Daoy (cell line): ENCODE data around the gene VMP1. TPM values are rescaled to one million over a fixed set of nuclear protein-coding genes. Genes with fewer than 3 reads are reported as not detected.
"Not testable (repeated sequence)": the region's sequence is repeated elsewhere in the genome, so short reads cannot be mapped to it uniquely, and the experiment has no call there.

Experiments used
- DNase-seq: peaks from one replicate; pipeline ENCODE4 v3.0.0-alpha.2; 2015; ENCODE audit warnings: low read depth
- total RNA-seq: library from RNA; depleted of rRNA; stranded (reverse); fragments of >200 nt; shearing (Covaris generic); gene quantifications from 2 replicates; pipeline ENCODE4 v1.2.3, GENCODE V29; 2014

VMP1 gene
- total RNA-seq, 1 experiment from 2014 or later, result 212 TPM

DNA sequence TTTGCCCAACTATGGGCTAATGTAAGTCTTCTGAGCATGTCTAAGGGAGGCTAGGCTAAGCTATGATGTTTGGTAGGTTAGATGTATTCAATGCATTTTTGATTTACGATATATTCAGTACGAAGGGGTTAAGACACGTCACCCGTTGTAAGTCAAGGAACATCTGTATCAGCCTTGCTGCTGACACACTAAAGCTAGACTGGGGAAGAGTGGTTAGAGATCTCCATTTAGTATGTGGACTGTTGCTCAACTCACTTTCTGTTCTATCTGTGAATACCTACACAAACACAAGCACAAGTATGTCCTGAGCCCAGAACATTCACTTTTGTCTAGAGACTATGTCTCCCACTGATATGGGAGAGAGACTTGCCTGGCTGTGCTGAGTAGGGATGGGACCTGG is 71.5 kb downstream of the VMP1 start:
- DNase-seq, result no peak

DNA sequence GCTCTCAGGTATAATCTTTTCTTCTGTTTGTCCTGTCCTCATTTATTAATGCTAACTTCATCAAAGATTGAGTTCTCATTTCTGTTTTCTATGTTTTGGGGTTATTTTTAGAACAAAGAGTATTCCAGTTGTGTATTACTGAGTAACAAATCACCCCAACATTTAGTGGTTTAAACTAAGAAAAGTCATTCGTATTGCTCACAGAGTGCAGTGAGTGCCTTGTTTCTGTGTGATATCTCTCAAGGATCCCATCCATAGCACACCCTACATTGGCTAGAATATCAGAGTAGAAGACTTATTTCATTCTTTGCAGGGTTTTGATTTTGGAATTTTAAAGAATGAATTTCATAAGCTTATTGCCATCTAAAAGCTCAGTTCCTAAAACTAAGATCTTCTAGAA is 72.1 kb downstream of the VMP1 start:
- no peak for DNase-seq

DNA sequence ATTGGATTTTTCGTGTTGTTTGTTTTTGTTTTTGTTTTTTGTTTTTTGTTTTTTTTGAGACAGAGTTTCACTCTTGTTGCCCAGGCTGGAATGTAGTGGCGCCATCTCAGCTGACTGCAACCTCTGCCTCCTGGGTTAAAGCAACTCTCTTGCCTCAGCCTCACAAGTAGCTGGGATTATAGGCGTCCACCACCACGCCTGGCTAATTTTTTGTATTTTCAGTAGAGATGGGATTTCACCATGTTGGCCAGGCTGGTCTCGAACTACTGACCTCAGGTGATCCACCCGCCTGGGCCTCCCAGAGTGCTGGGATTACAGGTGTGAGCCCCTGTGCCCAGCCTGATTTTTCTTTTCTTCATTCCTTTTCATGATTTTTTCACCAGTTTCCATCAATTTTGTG is 73.1 kb downstream of the VMP1 start:
- DNase-seq, result not testable (repeated sequence)

DNA sequence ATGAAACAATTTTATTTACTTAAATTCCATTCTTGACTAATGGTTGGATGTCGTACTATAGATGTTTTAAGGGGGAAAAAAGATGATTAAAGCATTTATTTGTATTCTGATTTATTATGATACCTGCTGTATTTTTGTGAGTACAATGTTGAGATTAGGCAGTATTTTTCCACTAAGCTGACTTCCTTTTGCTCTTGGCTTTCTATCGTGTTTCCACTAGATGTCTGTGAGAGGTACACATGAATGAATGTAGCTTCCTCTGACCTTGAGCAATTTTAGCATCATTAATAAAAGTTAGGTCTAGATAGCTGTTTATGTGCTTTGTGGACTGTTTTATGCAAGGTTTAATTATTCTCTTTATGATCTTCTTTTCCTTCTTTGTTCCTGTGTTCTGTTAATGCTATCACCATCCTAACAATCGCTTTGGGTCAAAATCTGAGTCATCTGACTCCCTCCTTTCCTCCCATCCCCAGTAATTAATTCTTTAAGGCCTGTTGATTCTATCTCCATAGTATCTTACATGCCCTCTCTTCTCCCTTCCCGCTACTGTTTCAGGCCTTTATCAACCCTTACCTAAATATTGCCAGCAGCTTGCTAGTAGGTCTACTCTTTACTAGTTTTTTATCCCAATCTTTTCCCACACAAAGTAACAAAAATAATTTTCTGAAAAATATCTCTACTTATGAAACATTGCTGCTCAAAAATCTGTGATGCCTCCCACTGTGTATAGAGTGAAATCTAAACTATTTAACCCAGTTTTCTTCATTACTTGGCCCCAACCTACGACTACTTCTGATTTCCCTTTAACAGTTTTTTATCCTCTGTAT is 76.0 kb downstream of the VMP1 start:
- peak; percentile 76 for DNase-seq

- DNase-seq, result peak; percentile 25
These were observed 77.8 kb downstream of the VMP1 start for GRCh38 chr17:59785091-59785799.

GRCh38 chr17:59786213-59786535 is 78.7 kb downstream of the VMP1 start:
- no peak for DNase-seq

DNA sequence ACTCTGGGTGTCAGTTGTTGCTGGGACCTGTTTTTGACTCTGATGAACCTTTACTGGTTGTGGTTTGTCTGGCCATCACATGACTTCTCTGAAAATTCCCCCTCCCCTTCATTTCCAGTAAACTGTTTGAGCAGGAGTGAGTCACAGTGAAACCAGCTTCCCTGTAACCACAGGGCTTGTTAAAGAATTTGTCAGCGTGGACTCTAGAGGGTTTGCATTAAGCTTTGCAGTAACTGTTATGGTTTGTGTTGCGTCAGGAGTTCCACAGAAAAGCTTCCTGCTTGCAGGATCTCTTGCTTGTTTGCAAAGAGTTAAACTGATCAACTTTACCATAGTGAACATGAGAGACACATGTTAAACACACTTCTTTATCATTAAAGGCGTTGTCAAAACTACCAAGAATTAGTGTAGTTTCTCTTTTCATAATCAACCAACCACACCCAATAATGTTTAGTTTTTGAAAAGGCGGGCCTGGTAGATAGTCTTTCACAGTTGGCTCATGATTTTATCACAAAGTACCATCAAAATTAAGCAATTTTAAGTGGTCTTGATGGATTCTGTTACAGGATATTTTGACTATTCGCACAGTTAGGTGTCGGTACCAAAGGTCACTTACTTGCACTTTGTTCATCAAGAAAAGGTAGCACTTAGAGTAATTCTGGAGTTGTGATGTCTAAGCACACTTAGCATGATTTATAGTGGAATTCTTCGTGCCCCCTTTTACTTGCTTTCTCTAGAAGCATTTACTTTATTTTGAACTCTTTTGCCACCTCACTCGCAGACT is 79.3 kb downstream of the VMP1 start:
- DNase-seq, result peak; percentile 94

DNA sequence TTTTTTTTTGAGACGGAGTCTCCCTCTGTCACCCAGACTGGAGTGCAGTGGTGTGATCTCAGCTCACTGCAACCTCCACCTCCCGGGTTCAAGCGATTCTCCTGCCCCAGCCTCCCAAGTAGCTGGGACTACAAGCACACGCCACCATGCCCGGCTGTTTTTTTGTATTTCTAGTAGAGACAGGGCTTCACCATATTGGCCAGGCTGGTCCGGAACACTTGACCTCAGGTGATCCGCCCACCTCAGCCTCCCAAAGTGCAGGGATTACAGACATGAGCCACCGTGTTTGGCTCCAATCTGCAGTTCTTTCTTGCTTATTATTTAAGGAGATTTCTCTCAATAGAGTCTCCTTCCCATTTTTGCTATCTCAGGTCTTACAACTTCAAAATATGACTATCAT is 82.4 kb downstream of the VMP1 start:
- DNase-seq, result not testable (repeated sequence)

GRCh38 chr17:59790418-59790817 is 83.0 kb downstream of the VMP1 start:
- not testable (repeated sequence) for DNase-seq

- DNase-seq, result no peak
These were observed 83.5 kb downstream of the VMP1 start for GRCh38 chr17:59790910-59791309.

DNA sequence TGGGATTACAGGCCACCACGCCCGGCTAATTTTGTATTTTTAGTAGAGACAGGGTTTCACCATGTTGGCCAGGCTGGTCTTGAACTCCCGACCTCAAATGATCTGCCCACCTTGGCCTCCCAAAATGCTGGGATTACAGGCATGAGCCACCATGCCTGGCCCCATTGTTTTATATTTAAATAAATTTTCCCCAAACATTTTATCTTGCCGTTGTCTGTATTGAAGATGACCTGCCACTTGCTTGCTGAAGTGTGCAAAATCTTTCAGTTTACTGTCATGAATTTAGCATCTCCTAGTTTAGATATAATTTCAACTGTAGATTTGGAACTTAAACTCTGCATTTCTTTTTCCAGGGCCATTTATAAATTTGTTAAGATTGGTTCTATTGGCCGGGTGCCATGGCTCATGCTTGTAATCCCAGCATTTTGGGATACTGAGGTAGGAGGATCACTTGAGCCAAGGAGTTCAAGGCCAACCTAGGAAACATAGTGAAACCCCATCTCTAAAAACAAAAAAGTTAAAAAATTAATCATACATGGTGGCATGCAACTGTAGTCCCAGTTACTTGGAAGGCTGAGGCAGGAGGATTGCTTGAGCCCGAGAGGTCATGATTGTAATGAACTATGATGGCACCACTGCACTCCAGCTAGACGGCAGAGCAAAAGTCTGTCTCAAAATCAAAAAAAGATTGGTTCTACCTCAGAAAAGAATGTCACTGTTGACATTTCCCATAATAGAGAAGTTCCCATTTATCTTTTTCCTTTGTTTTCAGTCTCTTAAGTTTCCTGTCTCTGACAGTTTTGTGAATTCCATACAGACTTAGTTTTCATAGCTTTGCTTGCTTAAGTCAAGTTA is 84.4 kb downstream of the VMP1 start:
- peak; percentile 37 for DNase-seq

DNA sequence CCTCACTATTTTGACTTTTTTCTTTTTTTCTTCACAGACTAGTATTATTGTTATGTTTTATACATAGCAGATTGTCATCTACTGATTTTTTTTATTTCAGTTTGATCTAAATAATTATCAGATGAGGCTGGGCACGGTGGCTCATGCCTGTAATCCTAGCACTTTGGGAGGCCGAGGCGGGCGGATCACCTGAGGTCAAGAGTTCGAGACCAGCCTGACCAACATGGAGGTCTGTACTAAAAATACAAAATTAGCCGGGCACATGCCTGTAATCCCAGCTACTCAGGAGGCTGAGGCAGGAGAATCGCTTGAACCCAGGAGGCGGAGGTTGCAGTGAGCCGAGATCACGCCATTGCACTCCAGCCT is 85.0 kb downstream of the VMP1 start:
- DNase-seq, result not testable (repeated sequence)

GRCh38 chr17:59793205-59793604 is 85.8 kb downstream of the VMP1 start:
- DNase-seq, result no peak

GRCh38 chr17:59796138-59796537 is 88.7 kb downstream of the VMP1 start:
- no peak for DNase-seq

DNA sequence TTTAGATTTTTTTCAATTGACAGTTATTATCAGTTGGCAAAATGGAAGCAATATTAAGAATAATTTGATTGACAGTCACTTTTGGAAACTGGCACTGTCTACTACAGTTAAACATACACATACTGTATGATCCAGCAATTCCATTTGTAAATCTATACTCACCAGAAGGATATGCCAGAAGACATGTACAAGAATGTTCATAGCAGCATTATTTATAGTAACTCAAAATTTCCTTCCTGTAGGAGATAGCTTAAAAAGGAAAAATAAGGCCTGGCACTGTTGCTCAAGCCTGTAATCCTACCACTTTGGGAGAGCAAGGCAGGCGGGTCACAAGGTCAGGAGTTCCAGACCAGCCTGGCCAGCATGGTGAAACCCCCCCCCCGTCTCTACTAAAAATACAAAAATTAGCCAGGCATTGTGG is 89.3 kb downstream of the VMP1 start:
- no peak for DNase-seq

DNA sequence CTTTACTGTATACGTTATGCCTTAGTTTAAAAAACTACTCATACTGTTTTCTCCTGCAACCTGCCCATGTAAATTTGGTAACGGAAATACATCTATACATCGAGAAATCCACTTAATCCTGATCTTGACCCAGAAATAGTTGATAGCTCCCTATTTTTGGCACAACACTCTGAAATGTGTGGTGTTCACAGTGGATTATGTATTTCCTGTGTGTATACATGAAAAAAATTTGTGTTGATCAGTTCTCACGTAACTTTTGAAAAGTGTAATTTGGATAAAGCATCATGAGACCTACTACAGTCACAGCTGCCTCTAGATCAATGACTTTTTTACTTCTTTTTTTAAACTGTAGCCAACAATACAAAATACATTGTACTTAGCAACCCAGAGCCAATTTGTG is 90.7 kb downstream of the VMP1 start:
- DNase-seq, result no peak

GRCh38 chr17:59800530-59800942 is 93.1 kb downstream of the VMP1 start:
- DNase-seq, result no peak

GRCh38 chr17:59802160-59802559 is 94.7 kb downstream of the VMP1 start:
- no peak for DNase-seq

- no peak for DNase-seq
These were observed 97.5 kb downstream of the VMP1 start for GRCh38 chr17:59804901-59805465.

DNA sequence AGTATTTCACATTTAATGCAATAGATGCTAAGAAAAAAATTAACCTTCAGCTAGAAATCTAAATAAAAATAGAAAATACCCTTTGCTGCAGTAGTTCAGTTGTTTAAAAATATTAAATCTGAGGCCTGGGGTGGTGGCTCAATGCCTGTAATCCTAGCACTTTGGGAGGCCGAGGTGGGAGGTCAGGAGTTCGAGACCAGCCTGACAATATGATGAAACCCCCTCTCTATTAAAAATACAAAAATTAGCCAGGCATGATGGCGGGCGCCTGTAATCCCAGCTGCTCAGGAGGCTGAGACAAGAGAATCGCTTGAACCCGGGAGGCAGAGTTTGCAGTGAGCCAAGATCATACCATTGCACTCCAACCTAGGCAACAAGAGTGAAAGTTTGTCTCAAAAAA is 98.9 kb downstream of the VMP1 start:
- not testable (repeated sequence) for DNase-seq

DNA sequence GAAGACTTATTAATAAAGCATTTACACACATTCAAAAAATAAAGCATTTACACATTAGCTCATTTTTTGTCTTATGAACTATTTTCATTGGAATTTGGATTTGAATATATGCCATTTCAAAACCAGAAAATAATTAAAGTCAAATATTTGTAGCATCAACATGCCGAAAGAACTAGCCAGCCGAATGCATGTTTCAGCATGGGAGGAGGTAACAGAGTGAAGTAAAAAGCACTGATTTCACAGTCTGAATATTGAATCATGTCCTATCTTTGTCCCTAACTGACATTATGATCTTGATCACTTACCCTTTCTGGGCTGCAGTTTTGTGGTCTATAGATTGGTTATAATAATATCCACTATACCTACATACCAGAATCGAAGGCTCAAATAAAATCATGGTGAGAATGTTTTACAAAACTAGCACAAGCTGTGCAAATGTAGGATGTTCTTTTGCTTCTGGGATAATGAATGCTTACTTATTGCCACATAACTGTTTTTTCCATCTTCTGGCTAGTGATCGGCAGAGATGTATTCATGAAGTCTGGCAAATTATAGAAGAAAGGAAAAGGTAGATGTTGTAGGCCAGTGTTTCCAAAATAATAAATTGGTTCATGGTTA is 100.5 kb downstream of the VMP1 start:
- no peak for DNase-seq
